WTC11 (cell line): ENCODE results near the gene TELO2. TPM values are rescaled to one million over a fixed set of nuclear protein-coding genes. Genes with fewer than 3 reads are reported as not detected.

ENCODE experiments used
- ATAC-seq: fragments of 200-7000 bp; cut with Tn5 transposase; 2 replicates; pipeline ENCODE4 v1.10.0; 2021; ENCODE audit warnings: mild to moderate bottlenecking, moderate library complexity
- CTCF ChIA-PET: fragments of 300-600 bp; sonication (Branson Sonifier 250); formaldehyde crosslinking; loops from one replicate; lab custom pipeline; 2021; ENCODE audit warnings: antibody characterized with exemption; lab: Charles Lee
- POLR2A ChIA-PET: fragments of 350-600 bp; sonication (Branson Sonifier 250); formaldehyde crosslinking; loops from one replicate; lab custom pipeline; 2021; ENCODE audit warnings: antibody characterized with exemption; lab: Charles Lee
- DNase-seq: peaks from one replicate; pipeline ENCODE4 v3.0.0; 2021; ENCODE audit warnings: low spot score
- H3K27ac Mint-ChIP-seq: 2 replicates; pipeline ENCODE4 v1.8.0; 2021; ENCODE audit warnings: mixed read lengths
- H3K27me3 Mint-ChIP-seq: 2 replicates; pipeline ENCODE4 v1.8.0; 2021; ENCODE audit warnings: low read depth, mild to moderate bottlenecking, moderate library complexity, mixed read lengths
- H3K36me3 Mint-ChIP-seq: 2 replicates; pipeline ENCODE4 v1.8.0; 2021; ENCODE audit warnings: mixed read lengths
- H3K4me1 Mint-ChIP-seq: 2 replicates; pipeline ENCODE4 v1.8.0; 2022; ENCODE audit warnings: mixed read lengths
- H3K4me3 Mint-ChIP-seq: 2 replicates; pipeline ENCODE4 v1.8.0; 2021; ENCODE audit warnings: mild to moderate bottlenecking, moderate library complexity, mixed read lengths
- H3K9me3 Mint-ChIP-seq: 2 replicates; pipeline ENCODE4 v1.8.0; 2021; ENCODE audit warnings: mixed read lengths
- ELF4 ChIP-seq: sonication (generic); formaldehyde crosslinking; IDR thresholded peaks from 2 replicates; pipeline ENCODE4 v1.8.1; 2022; ENCODE audit warnings: low read depth, mild to moderate bottlenecking, moderate library complexity, missing genetic modification reagents
- FOXJ3 ChIP-seq: sonication (generic); formaldehyde crosslinking; IDR thresholded peaks from 2 replicates; pipeline ENCODE4 v1.9.0; 2021; ENCODE audit warnings: missing genetic modification reagents, mild to moderate bottlenecking, borderline replicate concordance
- JAZF1 ChIP-seq: fragments of 250-450 bp; sonication (Bioruptor Pico); IDR thresholded peaks from 2 replicates; pipeline ENCODE4 v1.9.0; 2021; ENCODE audit warnings: moderate library complexity, mild to moderate bottlenecking, inconsistent platforms
- NFE2L1 ChIP-seq: sonication (generic); formaldehyde crosslinking; IDR thresholded peaks from 2 replicates; pipeline ENCODE4 v1.8.1; 2023; ENCODE audit warnings: missing genetic modification reagents
- NFYB ChIP-seq: sonication (generic); formaldehyde crosslinking; conservative IDR thresholded peaks from 2 replicates; pipeline ENCODE4 v1.8.0; 2022; ENCODE audit warnings: low read depth, missing genetic modification reagents
- TEAD1 ChIP-seq: sonication (generic); formaldehyde crosslinking; IDR thresholded peaks from 2 replicates; pipeline ENCODE4 v1.8.0; 2022; ENCODE audit warnings: mild to moderate bottlenecking, missing genetic modification reagents
- TEAD4 ChIP-seq: sonication (generic); formaldehyde crosslinking; IDR thresholded peaks from 2 replicates; pipeline ENCODE4 v1.8.0; 2022; ENCODE audit warnings: mild to moderate bottlenecking, missing genetic modification reagents
- ZNF396 ChIP-seq: fragments of 250-450 bp; sonication (Bioruptor Pico); IDR thresholded peaks from 2 replicates; pipeline ENCODE4 v1.8.0; 2021; ENCODE audit warnings: mild to moderate bottlenecking, moderate library complexity, borderline replicate concordance
- total RNA-seq: library from RNA; stranded (reverse); gene quantifications from 3 replicates; pipeline ENCODE4 v1.2.3, GENCODE V29; 2021
- TF ChIP-seq, protein P1 (sequence below): fragments of 250-450 bp; sonication (Bioruptor Pico); IDR thresholded peaks from 2 replicates; pipeline ENCODE4 v1.9.0; 2021; ENCODE audit warnings: mild to moderate bottlenecking
- TF ChIP-seq, protein P2 (sequence below): sonication (generic); formaldehyde crosslinking; IDR thresholded peaks from 2 replicates; pipeline ENCODE4 v1.8.1; 2022; ENCODE audit warnings: low read depth, mild to moderate bottlenecking, moderate library complexity, missing genetic modification reagents, borderline replicate concordance
- TF ChIP-seq, protein P3 (sequence below): fragments of 200-600 bp; IDR thresholded peaks from 2 replicates; pipeline ENCODE4 v1.8.0; 2022; ENCODE audit warnings: antibody characterized with exemption
- TF ChIP-seq, protein P4 (sequence below): sonication (generic); formaldehyde crosslinking; IDR thresholded peaks from 2 replicates; pipeline ENCODE4 v1.8.1; 2023; ENCODE audit warnings: mild to moderate bottlenecking, moderate library complexity, missing genetic modification reagents

The TELO2 gene
- total RNA-seq, 1 experiment from 2014 or later: 86.7 TPM

DNA sequence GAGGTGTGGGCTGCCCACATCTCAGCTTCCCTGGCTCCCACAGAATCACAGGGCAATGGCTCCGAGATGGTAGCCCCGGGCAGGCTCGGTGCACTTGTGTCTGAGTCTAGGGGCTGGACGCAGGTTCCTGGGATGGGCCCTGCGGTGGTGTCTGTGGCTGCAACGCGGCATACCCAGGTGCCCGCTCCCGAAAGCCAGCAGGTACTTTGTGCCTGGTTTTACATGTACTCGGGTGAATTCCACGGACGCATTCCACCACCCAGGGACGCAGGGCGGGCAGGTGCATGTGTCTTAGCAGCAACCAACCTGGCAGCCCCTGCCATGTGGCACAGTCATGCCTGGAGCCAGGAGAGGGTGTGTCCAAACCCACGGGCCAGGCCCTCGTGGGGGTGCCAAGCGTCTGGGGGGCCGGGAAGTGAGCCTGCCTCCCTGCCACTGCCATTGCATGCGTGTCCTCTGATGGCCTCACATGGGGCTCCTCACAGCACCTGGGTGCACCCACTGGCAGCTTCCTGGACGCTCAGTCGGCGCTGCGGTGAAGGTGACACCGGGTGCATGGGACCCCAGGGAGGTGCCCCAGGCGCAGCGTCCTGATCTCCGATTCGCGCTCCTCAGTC lies 35.9 kb downstream of the TELO2 start:
- DNase-seq (no peak), ATAC-seq (no peak)
- POLR2A ChIA-PET: interaction anchor here (0.7 kb wide), 1 partner anchor 119 kb away, joined by 4 read pairs; no protein-coding TSS in a partner anchor
- no peak for TF ChIP-seq NFYB (CRISPR knock-in tag)
- TF ChIP-seq FOXJ3 (CRISPR knock-in tag): no peak
- CTCF ChIA-PET: no interaction called here
- no peaks in the 10 kb centered on the region for H3K36me3 Mint-ChIP-seq
- no peaks in the 10 kb centered on the region for H3K27me3 Mint-ChIP-seq
- peak overlapping the region; percentile 83 for H3K27ac Mint-ChIP-seq
- H3K4me1 Mint-ChIP-seq: no peaks in the 10 kb centered on the region
- H3K9me3 Mint-ChIP-seq: no peaks in the 10 kb centered on the region
- no peak overlapping the region for H3K4me3 Mint-ChIP-seq

DNA sequence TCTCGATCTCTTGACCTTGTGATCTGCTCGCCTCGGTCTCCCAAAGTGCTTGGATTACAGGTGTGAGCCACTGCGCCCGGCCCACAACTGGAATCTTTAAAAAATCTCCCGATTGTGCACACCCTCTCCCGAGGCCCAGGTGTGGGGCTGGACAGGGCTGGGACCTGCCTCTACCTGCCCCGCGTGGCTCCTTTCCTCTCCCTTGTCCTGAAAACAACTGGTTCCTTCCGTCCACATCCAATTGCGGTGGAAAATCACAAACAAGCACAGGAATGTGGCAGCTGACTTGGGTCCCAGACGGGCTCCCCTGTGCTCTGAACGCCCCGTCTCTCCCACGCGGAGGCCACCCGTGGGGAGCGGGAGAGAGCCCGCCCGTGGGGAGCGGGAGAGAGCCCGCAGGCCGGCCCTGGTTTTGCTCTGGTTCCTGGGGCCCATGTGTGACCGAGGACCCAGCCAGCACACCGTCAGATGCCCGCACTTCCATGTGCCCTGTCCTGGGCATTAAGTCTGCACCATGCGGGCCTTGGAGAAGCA lies 37.3 kb downstream of the TELO2 start:
- POLR2A ChIA-PET: no interaction called here
- no peak overlapping the region for H3K4me3 Mint-ChIP-seq

DNA sequence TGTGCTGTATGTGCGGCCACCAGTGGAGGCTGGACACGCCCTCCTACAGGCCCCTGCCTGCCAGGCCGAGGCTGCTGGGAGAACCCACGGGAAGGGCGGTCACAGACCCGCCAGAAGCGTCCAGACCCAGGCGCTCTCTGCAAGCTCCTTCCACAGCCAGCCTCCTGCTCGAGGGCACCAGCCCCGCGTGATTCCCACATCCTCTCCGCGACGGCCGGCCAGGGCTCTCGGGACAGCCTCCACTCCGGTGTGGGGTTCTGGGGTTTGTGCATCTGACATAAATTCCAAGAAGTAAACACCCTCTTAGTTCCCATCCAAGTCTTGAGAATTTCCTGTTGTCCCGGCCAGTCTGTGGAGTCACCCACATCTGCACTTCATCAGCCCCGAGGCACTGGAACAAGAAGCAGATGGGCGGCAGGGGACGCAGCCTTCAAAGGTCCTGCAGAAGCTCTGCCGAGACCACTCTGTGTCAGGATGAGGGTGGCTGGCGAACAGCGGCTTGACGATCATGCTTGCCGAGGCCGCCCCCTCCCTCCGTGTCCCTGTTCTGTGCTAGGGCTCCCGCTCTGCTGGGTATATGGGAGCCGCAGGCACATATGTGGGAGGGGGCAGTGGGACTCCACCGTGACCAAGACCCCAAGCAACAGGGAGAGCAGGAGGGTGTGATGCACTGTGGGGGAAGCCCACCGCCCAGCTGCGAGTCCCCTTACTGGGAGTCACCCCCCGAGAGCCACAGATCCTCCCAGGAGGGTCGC lies 37.9 kb downstream of the TELO2 start:
- no peaks in the 10 kb centered on the region for H3K9me3 Mint-ChIP-seq
- ChIA-PET CTCF (no interaction called here), POLR2A (no interaction called here)
- H3K4me1 Mint-ChIP-seq: no peaks in the 10 kb centered on the region
- no peaks in the 10 kb centered on the region for H3K27me3 Mint-ChIP-seq
- H3K4me3 Mint-ChIP-seq: no peak overlapping the region
- no peak for ATAC-seq
- no peak overlapping the region for H3K27ac Mint-ChIP-seq
- DNase-seq: no peak
- H3K36me3 Mint-ChIP-seq: no peaks in the 10 kb centered on the region
- TF ChIP-seq NFE2L1 (CRISPR knock-in tag) (no peak), TEAD1 (CRISPR knock-in tag) (no peak), ZNF396 (CRISPR knock-in tag) (no peak), TEAD4 (CRISPR knock-in tag) (no peak), JAZF1 (CRISPR knock-in tag) (no peak), ELF4 (no peak)
- TF ChIP-seq, protein P1, sequence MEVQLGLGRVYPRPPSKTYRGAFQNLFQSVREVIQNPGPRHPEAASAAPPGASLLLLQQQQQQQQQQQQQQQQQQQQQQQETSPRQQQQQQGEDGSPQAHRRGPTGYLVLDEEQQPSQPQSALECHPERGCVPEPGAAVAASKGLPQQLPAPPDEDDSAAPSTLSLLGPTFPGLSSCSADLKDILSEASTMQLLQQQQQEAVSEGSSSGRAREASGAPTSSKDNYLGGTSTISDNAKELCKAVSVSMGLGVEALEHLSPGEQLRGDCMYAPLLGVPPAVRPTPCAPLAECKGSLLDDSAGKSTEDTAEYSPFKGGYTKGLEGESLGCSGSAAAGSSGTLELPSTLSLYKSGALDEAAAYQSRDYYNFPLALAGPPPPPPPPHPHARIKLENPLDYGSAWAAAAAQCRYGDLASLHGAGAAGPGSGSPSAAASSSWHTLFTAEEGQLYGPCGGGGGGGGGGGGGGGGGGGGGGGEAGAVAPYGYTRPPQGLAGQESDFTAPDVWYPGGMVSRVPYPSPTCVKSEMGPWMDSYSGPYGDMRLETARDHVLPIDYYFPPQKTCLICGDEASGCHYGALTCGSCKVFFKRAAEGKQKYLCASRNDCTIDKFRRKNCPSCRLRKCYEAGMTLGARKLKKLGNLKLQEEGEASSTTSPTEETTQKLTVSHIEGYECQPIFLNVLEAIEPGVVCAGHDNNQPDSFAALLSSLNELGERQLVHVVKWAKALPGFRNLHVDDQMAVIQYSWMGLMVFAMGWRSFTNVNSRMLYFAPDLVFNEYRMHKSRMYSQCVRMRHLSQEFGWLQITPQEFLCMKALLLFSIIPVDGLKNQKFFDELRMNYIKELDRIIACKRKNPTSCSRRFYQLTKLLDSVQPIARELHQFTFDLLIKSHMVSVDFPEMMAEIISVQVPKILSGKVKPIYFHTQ (CRISPR knock-in tag): no peak
- TF ChIP-seq, protein P2, sequence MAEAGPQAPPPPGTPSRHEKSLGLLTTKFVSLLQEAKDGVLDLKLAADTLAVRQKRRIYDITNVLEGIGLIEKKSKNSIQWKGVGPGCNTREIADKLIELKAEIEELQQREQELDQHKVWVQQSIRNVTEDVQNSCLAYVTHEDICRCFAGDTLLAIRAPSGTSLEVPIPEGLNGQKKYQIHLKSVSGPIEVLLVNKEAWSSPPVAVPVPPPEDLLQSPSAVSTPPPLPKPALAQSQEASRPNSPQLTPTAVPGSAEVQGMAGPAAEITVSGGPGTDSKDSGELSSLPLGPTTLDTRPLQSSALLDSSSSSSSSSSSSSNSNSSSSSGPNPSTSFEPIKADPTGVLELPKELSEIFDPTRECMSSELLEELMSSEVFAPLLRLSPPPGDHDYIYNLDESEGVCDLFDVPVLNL (CRISPR knock-in tag): no peak
- TF ChIP-seq, protein P3, sequence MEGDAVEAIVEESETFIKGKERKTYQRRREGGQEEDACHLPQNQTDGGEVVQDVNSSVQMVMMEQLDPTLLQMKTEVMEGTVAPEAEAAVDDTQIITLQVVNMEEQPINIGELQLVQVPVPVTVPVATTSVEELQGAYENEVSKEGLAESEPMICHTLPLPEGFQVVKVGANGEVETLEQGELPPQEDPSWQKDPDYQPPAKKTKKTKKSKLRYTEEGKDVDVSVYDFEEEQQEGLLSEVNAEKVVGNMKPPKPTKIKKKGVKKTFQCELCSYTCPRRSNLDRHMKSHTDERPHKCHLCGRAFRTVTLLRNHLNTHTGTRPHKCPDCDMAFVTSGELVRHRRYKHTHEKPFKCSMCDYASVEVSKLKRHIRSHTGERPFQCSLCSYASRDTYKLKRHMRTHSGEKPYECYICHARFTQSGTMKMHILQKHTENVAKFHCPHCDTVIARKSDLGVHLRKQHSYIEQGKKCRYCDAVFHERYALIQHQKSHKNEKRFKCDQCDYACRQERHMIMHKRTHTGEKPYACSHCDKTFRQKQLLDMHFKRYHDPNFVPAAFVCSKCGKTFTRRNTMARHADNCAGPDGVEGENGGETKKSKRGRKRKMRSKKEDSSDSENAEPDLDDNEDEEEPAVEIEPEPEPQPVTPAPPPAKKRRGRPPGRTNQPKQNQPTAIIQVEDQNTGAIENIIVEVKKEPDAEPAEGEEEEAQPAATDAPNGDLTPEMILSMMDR: no peak
- TF ChIP-seq, protein P4, sequence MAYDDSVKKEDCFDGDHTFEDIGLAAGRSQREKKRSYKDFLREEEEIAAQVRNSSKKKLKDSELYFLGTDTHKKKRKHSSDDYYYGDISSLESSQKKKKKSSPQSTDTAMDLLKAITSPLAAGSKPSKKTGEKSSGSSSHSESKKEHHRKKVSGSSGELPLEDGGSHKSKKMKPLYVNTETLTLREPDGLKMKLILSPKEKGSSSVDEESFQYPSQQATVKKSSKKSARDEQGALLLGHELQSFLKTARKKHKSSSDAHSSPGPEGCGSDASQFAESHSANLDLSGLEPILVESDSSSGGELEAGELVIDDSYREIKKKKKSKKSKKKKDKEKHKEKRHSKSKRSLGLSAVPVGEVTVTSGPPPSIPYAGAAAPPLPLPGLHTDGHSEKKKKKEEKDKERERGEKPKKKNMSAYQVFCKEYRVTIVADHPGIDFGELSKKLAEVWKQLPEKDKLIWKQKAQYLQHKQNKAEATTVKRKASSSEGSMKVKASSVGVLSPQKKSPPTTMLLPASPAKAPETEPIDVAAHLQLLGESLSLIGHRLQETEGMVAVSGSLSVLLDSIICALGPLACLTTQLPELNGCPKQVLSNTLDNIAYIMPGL (CRISPR knock-in tag): no peak

More for the DNA sequence above, 37.3 kb downstream of the TELO2 start:
- CTCF ChIA-PET: no interaction called here
- H3K27ac Mint-ChIP-seq: peak overlapping the region; percentile 60; the same call in 1 of the 2 replicates
- TF ChIP-seq, protein P1 (CRISPR knock-in tag): no peak
- TF ChIP-seq, all 79 proteins: peak for 0
- Mint-ChIP-seq H3K9me3 (no peaks in the 10 kb centered on the region), H3K36me3 (no peaks in the 10 kb centered on the region), H3K4me1 (no peaks in the 10 kb centered on the region), H3K27me3 (no peaks in the 10 kb centered on the region)
- DNase-seq (no peak), ATAC-seq (no peak)
